Adrenal gland (tissue), 5 donors: ENCODE data around the gene LAMA2.

ENCODE experiments used
- CTCF ChIP-seq, 6 experiments: fragments of 450-650 bp in 4 of 6; fragments of 200-600 bp in 2 of 6; sonication (generic) in 1 of 6; IDR thresholded peaks; 1 replicate in 5 of 6; 2 replicates in 1 of 6; pipeline versions ENCODE4 v1.5.1 to v1.8.0; 2016 to 2021; ENCODE audit warnings: antibody characterized with exemption in 6 of 6, mild to moderate bottlenecking in 2 of 6, moderate library complexity in 1 of 6
- POLR2A ChIP-seq, 2 donors: fragments of 450-650 bp; IDR thresholded peaks; one replicate each; pipeline ENCODE4 v1.6.1; 2017; ENCODE audit warnings: antibody characterized with exemption in 2 of 2, mild to moderate bottlenecking in 2 of 2, moderate library complexity in 1 of 2
- donor health status: DM: no; HTN: no; CAD: no.

GRCh38 chr6:129489215-129489765 lies 606.4 kb downstream of the LAMA2 start:
- no peak for TF ChIP-seq CTCF (IDR thresholded peaks at IDR 0.05)
- TF ChIP-seq POLR2A (IDR thresholded peaks at IDR 0.05): no peak
